Measurements from ENCODE around the gene KRT8. TPM values are rescaled to one million over a fixed set of nuclear protein-coding genes. Genes with fewer than 3 reads are reported as not detected.

KRT8 gene
- total and polyA plus RNA-seq, 10 of the 15 experiments (the other 5 are each of a cell fraction or from before 2014, with no cell fraction given): 0.11 to 5.6 (median 0.37) TPM; not detected in 1

DNA sequence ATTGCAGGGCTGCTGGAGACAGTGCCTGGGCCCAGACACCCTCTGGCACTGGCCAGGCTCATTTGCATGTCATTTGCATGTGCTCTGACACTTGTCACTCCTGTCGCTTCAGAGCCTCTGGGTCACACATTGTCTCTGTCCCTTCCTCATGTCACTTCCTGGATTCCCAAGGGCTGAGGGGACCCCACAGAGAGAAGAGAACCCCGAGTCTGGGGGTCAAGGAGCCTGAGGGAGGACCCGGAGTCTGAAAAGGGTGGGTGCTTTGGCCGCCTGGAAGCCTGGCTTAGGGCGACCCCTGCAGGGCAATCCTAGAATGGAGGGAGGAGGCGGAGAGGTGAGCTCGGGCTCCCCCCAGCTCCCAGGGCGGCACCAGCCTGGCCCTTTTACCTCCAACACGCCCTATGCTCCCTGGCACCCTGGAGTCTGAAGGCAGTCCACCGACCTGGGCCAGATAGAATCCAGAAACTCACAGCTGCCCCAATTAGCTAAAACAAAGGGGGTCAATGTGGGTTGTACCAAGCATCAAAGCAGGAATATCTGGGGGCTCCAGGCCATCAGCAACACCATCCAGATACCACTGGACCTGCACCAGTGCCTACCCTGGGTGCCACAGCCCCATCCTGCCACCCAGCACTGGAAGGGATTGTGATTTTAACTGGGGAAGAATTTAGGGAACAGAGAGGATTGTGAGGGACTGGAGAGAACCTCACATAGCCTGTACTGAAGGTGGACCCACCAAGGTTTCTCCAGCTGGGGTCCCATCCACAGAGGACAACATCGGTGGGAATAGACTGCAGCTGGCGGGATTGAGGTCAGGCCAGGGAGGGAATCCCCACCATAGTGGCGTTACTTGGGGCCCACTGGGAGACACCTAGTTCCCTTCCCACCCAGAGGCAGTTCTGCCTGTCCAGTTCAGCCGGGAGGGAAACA, 34.2 kb downstream of the KRT8 start (continued):
- no peak for TF ChIP-seq CEBPB (IDR thresholded peaks at IDR 0.05; ENCODE audit: borderline replicate concordance in 1 of 2, low read depth in 2 of 2, low read length in 2 of 2)
- TF ChIP-seq, protein P1, sequence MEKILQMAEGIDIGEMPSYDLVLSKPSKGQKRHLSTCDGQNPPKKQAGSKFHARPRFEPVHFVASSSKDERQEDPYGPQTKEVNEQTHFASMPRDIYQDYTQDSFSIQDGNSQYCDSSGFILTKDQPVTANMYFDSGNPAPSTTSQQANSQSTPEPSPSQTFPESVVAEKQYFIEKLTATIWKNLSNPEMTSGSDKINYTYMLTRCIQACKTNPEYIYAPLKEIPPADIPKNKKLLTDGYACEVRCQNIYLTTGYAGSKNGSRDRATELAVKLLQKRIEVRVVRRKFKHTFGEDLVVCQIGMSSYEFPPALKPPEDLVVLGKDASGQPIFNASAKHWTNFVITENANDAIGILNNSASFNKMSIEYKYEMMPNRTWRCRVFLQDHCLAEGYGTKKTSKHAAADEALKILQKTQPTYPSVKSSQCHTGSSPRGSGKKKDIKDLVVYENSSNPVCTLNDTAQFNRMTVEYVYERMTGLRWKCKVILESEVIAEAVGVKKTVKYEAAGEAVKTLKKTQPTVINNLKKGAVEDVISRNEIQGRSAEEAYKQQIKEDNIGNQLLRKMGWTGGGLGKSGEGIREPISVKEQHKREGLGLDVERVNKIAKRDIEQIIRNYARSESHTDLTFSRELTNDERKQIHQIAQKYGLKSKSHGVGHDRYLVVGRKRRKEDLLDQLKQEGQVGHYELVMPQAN (conservative IDR thresholded peaks at IDR 0.05): no peak
- TF ChIP-seq BHLHE40 (IDR thresholded peaks at IDR 0.05; ENCODE audit: borderline replicate concordance in 1 of 2, low read depth in 2 of 2, low read length in 1 of 2): no peak

DNA sequence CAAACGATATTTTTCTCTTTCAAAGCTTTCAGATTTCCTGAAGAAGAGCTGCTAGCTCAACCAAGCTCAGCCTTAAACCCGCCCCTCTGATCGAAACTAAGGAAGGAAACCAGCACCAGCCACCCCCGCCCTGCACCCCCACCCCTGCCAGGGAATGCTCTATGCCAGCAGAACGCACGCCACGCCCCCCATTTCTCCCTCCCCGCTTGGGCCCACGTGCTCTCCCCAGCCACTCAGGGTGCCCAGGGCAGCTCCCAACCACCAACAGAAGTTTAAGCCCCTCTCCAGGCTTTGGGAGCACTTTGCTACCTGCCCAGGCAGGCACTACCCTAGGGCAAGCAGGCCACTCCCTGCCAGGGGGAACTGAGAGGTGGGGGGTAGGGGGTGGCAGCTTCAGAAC, 37.2 kb downstream of the KRT8 start:
- CTCF ChIA-PET: interaction anchor here (1.3 to 1.5 kb wide), 2 partner anchors 113 to 494 kb away, joined by 3 to 4 read pairs; no protein-coding TSS in a partner anchor
- Histone ChIP-seq H3K36me3 (ENCODE audit: control insufficient read depth in 2 of 2, insufficient read depth in 2 of 2, low read length in 1 of 2) (no peaks in the 10 kb centered on the region), H3K79me2 (ENCODE audit: control insufficient read depth, insufficient read depth, low read length) (no peaks in the 10 kb centered on the region), H3K4me1 (ENCODE audit: control insufficient read depth, insufficient read depth, low read length) (peaks cover 6% of the 10 kb centered on the region), H3K9me3 (replicated peaks; ENCODE audit: control insufficient read depth, insufficient read depth, low read length) (no peaks in the 10 kb centered on the region), H2AFZ (ENCODE audit: control insufficient read depth, low read depth, low read length) (no peak overlapping the region), H3K27me3 (replicated peaks in 1 of 2; ENCODE audit: control insufficient read depth in 2 of 2, insufficient read depth in 2 of 2, low read length in 1 of 2) (no peaks in the 10 kb centered on the region; a peak in 1 of 4 replicates), H4K20me1 (ENCODE audit: control insufficient read depth, insufficient read depth) (no peaks in the 10 kb centered on the region; the same call in 1 of the 2 replicates), H3K4me2 (ENCODE audit: control insufficient read depth, insufficient read depth) (no peak overlapping the region), H3K4me3 (no peak overlapping the region), H3K9ac (ENCODE audit: control insufficient read depth, insufficient read depth, low read length) (no peak overlapping the region), H3K27ac (ENCODE audit: control insufficient read depth, insufficient read depth) (no peak overlapping the region)
- intact Hi-C loops (cut with micrococcal nuclease; ENCODE audit: unreplicated experiment): no loop called here
- POLR2A ChIA-PET: no interaction called here
- ATAC-seq (no peak), DNase-seq (ENCODE audit: low read depth, low spot score) (no peak), FAIRE-seq (no peak)
- no TSS peak for BruUV-seq (replicated peaks)
- in situ Hi-C loops (cut with MboI): loop anchor here (10.0 kb wide), 1 partner anchor 283 kb away; no protein-coding TSS in a partner anchor
- SMC1A ChIA-PET (ENCODE audit: uncharacterized antibody, unreplicated experiment): no interaction called here
- RAD21 ChIA-PET (ENCODE audit: unreplicated experiment): no interaction called here
- 4% methylated on average over 5 of the region's 9 CpGs for WGBS (ENCODE audit: insufficient coverage, insufficient replicate concordance, low lambda C conversion rate, missing lambda C conversion rate)
- TF ChIP-seq NFYB (IDR thresholded peaks at IDR 0.05; ENCODE audit: insufficient read depth, low read depth, low read length): peak; percentile 56; the same call in 1 of the 2 replicates
- TF ChIP-seq POLR2AphosphoS5 (IDR thresholded peaks at IDR 0.05; ENCODE audit: low read length): no peak
- no peak for TF ChIP-seq MEF2A (IDR thresholded peaks at IDR 0.05; ENCODE audit: insufficient read depth, low read depth, low read length)
- TF ChIP-seq, protein P2, sequence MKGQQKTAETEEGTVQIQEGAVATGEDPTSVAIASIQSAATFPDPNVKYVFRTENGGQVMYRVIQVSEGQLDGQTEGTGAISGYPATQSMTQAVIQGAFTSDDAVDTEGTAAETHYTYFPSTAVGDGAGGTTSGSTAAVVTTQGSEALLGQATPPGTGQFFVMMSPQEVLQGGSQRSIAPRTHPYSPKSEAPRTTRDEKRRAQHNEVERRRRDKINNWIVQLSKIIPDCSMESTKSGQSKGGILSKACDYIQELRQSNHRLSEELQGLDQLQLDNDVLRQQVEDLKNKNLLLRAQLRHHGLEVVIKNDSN (IDR thresholded peaks at IDR 0.05; ENCODE audit: borderline replicate concordance, extremely low read length, insufficient read depth, low read depth, low read length): peak; percentile 50
- no peak for TF ChIP-seq SIX5 (IDR thresholded peaks at IDR 0.05; ENCODE audit: low read depth, low read length, severe bottlenecking)

Data from GM12878 (cell line).